GM23248 (cell line): ENCODE results near the gene ICA1. TPM values are rescaled to one million over a fixed set of nuclear protein-coding genes. Genes with fewer than 3 reads are reported as not detected.

Experiments
- DNase-seq: peaks from one replicate; pipeline ENCODE4 v3.0.0-alpha.2; 2015
- H2AFZ ChIP-seq: fragments of 200-600 bp; sonication (generic); 2 replicates; pipeline ENCODE4 v1.6.1; 2016; ENCODE audit warnings: antibody characterized with exemption
- H3F3A ChIP-seq: fragments of 200-600 bp; sonication (generic); 2 replicates; pipeline ENCODE4 v1.6.1; 2016; ENCODE audit warnings: mild to moderate bottlenecking, antibody characterized with exemption, mixed run types; ENCODE audit not compliant: insufficient read depth
- H3K27ac ChIP-seq: fragments of 200-600 bp; sonication (generic); 2 replicates; pipeline ENCODE4 v1.5.1; 2016; ENCODE audit warnings: mild to moderate bottlenecking
- H3K27me3 ChIP-seq: fragments of 200-600 bp; sonication (generic); replicated peaks from 2 replicates; pipeline ENCODE4 v1.6.1; 2016; ENCODE audit warnings: mild to moderate bottlenecking; ENCODE audit not compliant: insufficient read depth
- H3K36me3 ChIP-seq: fragments of 200-600 bp; sonication (generic); 2 replicates; pipeline ENCODE4 v1.6.1; 2016; ENCODE audit warnings: low read depth, mild to moderate bottlenecking
- H3K4me1 ChIP-seq: fragments of 200-600 bp; sonication (generic); 2 replicates; pipeline ENCODE4 v1.6.1; 2016; ENCODE audit warnings: mild to moderate bottlenecking; ENCODE audit not compliant: insufficient read depth
- H3K4me2 ChIP-seq: fragments of 200-600 bp; sonication (generic); one replicate; pipeline ENCODE4 v1.6.1; 2016; ENCODE audit warnings: mild to moderate bottlenecking; ENCODE audit not compliant: unreplicated experiment
- H3K4me3 ChIP-seq: fragments of 200-600 bp; sonication (generic); 2 replicates; pipeline ENCODE4 v1.5.1; 2016; ENCODE audit warnings: mild to moderate bottlenecking
- H3K79me2 ChIP-seq: fragments of 200-600 bp; sonication (generic); 2 replicates; pipeline ENCODE4 v1.6.1; 2016; ENCODE audit warnings: mild to moderate bottlenecking; ENCODE audit not compliant: insufficient read depth
- H3K9ac ChIP-seq: fragments of 200-600 bp; sonication (generic); 2 replicates; pipeline ENCODE4 v1.6.1; 2016; ENCODE audit warnings: mild to moderate bottlenecking
- H3K9me2 ChIP-seq: fragments of 200-600 bp; sonication (generic); 2 replicates; pipeline ENCODE4 v1.6.1; 2016; ENCODE audit warnings: mixed run types, mild to moderate bottlenecking, moderate library complexity; ENCODE audit not compliant: insufficient read depth
- H3K9me3 ChIP-seq: fragments of 200-600 bp; sonication (generic); one replicate; pipeline ENCODE4 v1.6.1; 2017; ENCODE audit warnings: low read depth
- H4K20me1 ChIP-seq: fragments of 200-600 bp; sonication (generic); 2 replicates; pipeline ENCODE4 v1.6.0; 2016; ENCODE audit not compliant: insufficient read depth
- EZH2 ChIP-seq: fragments of 200-600 bp; sonication (generic); IDR thresholded peaks from 2 replicates; pipeline ENCODE4 v1.6.1; 2018; ENCODE audit warnings: antibody characterized with exemption, mild to moderate bottlenecking; ENCODE audit not compliant: insufficient read depth, poor library complexity, severe bottlenecking
- EZH2phosphoT487 ChIP-seq: fragments of 200-600 bp; sonication (generic); IDR thresholded peaks from 2 replicates; pipeline ENCODE4 v1.6.1; 2018; ENCODE audit warnings: antibody characterized with exemption, moderate library complexity, mild to moderate bottlenecking, low read depth; ENCODE audit not compliant: insufficient read depth
- WGBS, 2 experiments: methylation state at CpG; one replicate each; pipeline ENCODE4 v1.1.6; 2015 to 2017; ENCODE audit warnings: low lambda C conversion rate in 2 of 2, low coverage in 1 of 2; ENCODE audit errors: missing lambda C conversion rate in 2 of 2; 5-methylcytosine and 5-hydroxymethylcytosine counted together
- in situ Hi-C: fragments of 300-500 bp; cut with MboI; formaldehyde crosslinking; loops from 2 replicates; pipeline ENCODE4 v1.15.0; 2020
- polyA plus RNA-seq: library from polyadenylated mRNA; unstranded; fragments of >200 nt; fragmentation: Nextera tagmentation; extraction: Ambion mirVana; gene quantifications from 2 replicates; pipeline ENCODE4 v1.2.1, GENCODE V29; 2016
- total RNA-seq: library from RNA; depleted of rRNA; stranded (reverse); fragments of >200 nt; shearing (Covaris generic); gene quantifications from 2 replicates; pipeline ENCODE4 v1.2.3, GENCODE V29; 2014

The ICA1 gene
- total and polyA plus RNA-seq, 2 experiments from 2014 or later: not detected

DNA sequence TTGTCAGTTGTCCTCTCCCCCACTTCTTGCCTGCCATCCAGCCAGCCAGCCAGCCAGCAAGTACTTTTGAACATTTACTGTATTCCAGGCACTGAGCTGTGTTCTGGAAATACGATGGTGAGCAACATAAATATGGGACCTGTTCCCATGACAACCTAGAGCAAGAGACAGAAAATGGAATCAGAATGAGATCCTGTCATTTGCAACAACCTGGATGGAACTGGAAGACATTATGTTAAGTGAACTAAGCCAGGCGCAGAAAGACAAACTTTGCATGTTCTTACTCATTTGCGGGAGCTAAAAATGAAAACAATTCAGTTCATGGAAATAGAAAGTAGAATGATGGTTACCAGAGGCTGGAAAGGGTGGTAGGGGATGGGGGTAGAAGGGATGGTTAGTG, 140.7 kb downstream of the ICA1 start:
- in situ Hi-C loops: no loop called here
- Histone ChIP-seq H2AFZ (no peak overlapping the region), H3K4me2 (no peak overlapping the region), H3K4me3 (no peak overlapping the region), H3K9ac (no peak overlapping the region), H3K9me3 (no peaks in the 10 kb centered on the region), H3F3A (no peaks in the 10 kb centered on the region), H3K27me3 (peaks cover 6% of the 10 kb centered on the region; the same call in 1 of the 2 replicates), H3K27ac (no peak overlapping the region), H4K20me1 (no peaks in the 10 kb centered on the region), H3K36me3 (no peaks in the 10 kb centered on the region), H3K79me2 (no peaks in the 10 kb centered on the region), H3K4me1 (no peaks in the 10 kb centered on the region), H3K9me2 (no peaks in the 10 kb centered on the region)
- WGBS, 2 experiments: 24 to 36% methylated on average over 3 of the region's 3 CpGs
- TF ChIP-seq EZH2 (no peak), EZH2phosphoT487 (no peak)
- peak; percentile 4 for DNase-seq

DNA sequence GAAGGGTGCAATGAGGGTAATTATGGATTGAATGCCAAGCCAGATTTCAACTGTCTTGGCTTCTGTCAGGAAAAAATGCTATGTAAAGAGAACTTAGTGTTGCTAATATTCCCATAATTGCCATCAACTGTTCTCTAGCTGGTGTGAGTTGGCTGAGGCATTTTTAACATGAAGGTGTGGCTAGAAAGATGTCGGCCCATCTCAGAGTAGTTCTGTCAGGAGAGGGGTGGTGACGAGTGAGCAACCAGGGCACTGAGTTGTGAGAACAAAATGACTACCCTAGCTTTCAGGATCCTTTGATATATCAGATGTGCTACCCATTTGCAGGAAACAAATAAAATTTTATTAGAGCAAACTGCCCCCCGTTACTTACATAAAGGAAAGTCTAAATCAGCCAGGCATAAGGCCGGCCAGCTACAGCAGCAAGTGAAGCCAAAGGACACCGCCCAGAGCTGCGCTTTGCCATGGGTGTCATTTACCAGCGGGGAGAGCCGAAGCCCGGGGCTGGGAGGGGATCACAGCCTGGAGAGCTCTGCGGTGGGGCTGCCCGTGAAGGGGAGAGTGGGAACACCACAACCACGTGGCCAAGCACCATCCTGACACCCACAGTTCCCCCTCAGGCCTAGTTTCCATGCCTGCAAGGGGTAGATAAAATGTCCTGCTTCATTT, 141.4 kb downstream of the ICA1 start:
- Histone ChIP-seq H3F3A (no peaks in the 10 kb centered on the region), H3K27me3 (peaks cover 6% of the 10 kb centered on the region; the same call in 1 of the 2 replicates), H2AFZ (no peak overlapping the region), H4K20me1 (no peaks in the 10 kb centered on the region), H3K4me2 (no peak overlapping the region), H3K4me1 (no peaks in the 10 kb centered on the region), H3K9me3 (no peaks in the 10 kb centered on the region), H3K9me2 (no peaks in the 10 kb centered on the region), H3K79me2 (no peaks in the 10 kb centered on the region), H3K9ac (no peak overlapping the region), H3K27ac (no peak overlapping the region), H3K4me3 (no peak overlapping the region), H3K36me3 (no peaks in the 10 kb centered on the region)
- DNase-seq: peak; percentile 8
- TF ChIP-seq EZH2phosphoT487 (no peak), EZH2 (no peak)
- 36 to 44% methylated on average over 12 of the region's 12 CpGs for WGBS, 2 experiments
- in situ Hi-C loops: no loop called here

DNA sequence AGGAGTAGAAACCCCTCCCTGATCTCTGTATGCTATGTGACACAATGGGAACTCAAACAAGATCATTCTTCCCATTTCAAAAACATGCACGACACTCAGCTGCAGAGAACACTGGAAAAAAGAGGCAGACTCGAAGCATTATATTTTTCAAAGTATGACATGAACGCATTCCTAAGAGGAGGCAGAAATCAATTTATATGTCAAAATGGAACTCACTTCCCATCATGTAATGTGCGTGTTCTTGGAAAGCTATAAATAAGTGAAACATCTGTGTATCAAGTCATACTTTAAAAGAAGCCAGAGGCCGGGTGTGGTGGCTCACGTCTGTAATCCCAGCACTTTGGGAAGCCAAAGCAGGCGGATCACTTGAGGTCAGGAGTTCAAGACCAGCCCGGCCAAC, 142.7 kb downstream of the ICA1 start:
- H3K4me1 ChIP-seq: no peaks in the 10 kb centered on the region

DNA sequence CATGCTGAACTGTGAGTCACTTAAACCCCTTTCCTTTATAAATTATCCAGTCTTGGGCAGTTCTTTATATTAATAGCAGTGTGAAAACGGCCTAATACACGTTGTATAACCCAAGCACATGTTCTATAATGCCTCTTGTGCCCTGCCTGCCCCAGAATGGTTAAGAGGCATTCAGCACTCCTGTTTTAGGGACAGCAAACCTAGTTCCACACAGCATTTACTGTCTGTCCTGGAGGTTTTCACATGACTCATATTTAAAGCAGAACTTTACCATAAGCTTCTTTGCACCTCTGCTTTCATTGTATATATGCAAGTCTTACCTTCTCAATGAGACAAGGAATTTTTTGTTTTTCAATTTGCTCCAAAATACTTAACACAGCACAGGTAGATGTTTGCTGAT, 144.8 kb downstream of the ICA1 start:
- Histone ChIP-seq H3K27ac (no peak overlapping the region), H3K9ac (no peak overlapping the region), H2AFZ (no peak overlapping the region), H3K4me2 (no peak overlapping the region), H3K9me2 (no peaks in the 10 kb centered on the region), H3K9me3 (no peaks in the 10 kb centered on the region), H3F3A (no peaks in the 10 kb centered on the region), H3K36me3 (no peaks in the 10 kb centered on the region), H3K27me3 (peaks cover 6% of the 10 kb centered on the region; the same call in 1 of the 2 replicates), H3K4me3 (no peak overlapping the region), H3K79me2 (no peaks in the 10 kb centered on the region), H3K4me1 (no peaks in the 10 kb centered on the region), H4K20me1 (no peaks in the 10 kb centered on the region)
- 7 to 29% methylated on average over 2 of the region's 2 CpGs for WGBS, 2 experiments
- TF ChIP-seq EZH2 (no peak), EZH2phosphoT487 (no peak)
- in situ Hi-C loops: no loop called here
- peak; percentile 9 for DNase-seq

More for the DNA sequence above, 142.7 kb downstream of the ICA1 start:
- H3K9me2 ChIP-seq: no peaks in the 10 kb centered on the region
- WGBS, 2 experiments: 9 to 10% methylated on average over 8 of the region's 8 CpGs
- in situ Hi-C loops: no loop called here
- H2AFZ ChIP-seq: no peak overlapping the region
- H3F3A ChIP-seq: no peaks in the 10 kb centered on the region
- no peaks in the 10 kb centered on the region for H4K20me1 ChIP-seq
- no peak overlapping the region for H3K9ac ChIP-seq
- no peak overlapping the region for H3K4me3 ChIP-seq
- no peaks in the 10 kb centered on the region for H3K9me3 ChIP-seq
- H3K4me2 ChIP-seq: no peak overlapping the region
- TF ChIP-seq EZH2phosphoT487 (no peak), EZH2 (no peak)
- H3K27ac ChIP-seq: no peak overlapping the region
- peaks cover 6% of the 10 kb centered on the region; the same call in 1 of the 2 replicates for H3K27me3 ChIP-seq
- DNase-seq: no peak
- H3K79me2 ChIP-seq: no peaks in the 10 kb centered on the region
- H3K36me3 ChIP-seq: no peaks in the 10 kb centered on the region
